ENCODE data around the gene DNAH7.

DNA sequence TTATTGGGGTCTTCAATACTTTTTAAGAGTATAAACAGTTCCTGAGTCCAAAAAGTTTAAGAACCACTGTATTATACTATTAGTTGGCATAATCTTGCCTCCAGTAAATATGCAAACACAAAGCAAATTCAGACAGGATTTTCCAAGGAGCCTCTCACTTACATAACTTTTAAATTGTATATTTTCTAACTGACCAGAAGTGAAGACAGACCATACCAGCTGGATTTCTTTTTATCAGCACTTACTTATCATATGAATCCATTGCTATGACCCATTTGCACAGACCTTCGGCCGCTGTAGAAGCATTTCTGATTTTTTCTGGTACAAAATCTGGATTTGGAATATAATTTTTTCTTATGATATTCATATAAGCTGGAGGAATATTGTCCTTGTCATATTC is 211.5 kb downstream of the DNAH7 start:
- TF ChIP-seq, protein P1, sequence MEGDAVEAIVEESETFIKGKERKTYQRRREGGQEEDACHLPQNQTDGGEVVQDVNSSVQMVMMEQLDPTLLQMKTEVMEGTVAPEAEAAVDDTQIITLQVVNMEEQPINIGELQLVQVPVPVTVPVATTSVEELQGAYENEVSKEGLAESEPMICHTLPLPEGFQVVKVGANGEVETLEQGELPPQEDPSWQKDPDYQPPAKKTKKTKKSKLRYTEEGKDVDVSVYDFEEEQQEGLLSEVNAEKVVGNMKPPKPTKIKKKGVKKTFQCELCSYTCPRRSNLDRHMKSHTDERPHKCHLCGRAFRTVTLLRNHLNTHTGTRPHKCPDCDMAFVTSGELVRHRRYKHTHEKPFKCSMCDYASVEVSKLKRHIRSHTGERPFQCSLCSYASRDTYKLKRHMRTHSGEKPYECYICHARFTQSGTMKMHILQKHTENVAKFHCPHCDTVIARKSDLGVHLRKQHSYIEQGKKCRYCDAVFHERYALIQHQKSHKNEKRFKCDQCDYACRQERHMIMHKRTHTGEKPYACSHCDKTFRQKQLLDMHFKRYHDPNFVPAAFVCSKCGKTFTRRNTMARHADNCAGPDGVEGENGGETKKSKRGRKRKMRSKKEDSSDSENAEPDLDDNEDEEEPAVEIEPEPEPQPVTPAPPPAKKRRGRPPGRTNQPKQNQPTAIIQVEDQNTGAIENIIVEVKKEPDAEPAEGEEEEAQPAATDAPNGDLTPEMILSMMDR (IDR thresholded peaks at IDR 0.05), result no peak
- no peak for TF ChIP-seq POLR2A (IDR thresholded peaks at IDR 0.05)
